HT-29 (cell line): ENCODE data around the gene PAPPA. TPM values are rescaled to one million over a fixed set of nuclear protein-coding genes. Genes with fewer than 3 reads are reported as not detected.

Experiments used
- DNase-seq: peaks from one replicate; pipeline ENCODE4 v3.0.0-alpha.2; 2015; ENCODE audit warnings: low spot score
- total RNA-seq: library from RNA; depleted of rRNA; stranded (reverse); fragments of >200 nt; shearing (Covaris generic); gene quantifications from 2 replicates; pipeline ENCODE4 v1.2.3, GENCODE V29; 2014

The PAPPA gene
- total RNA-seq, 1 experiment from 2014 or later: not detected

- DNase-seq: no peak
These were observed 28.4 kb downstream of the PAPPA start for GRCh38 chr9:116181853-116182610.

GRCh38 chr9:116182876-116183275 is 29.3 kb downstream of the PAPPA start:
- DNase-seq: no peak

- no peak for DNase-seq
These were observed 34.1 kb downstream of the PAPPA start for GRCh38 chr9:116187570-116188170.

GRCh38 chr9:116189683-116190082 is 36.1 kb downstream of the PAPPA start:
- no peak for DNase-seq

GRCh38 chr9:116190637-116191396 is 37.2 kb downstream of the PAPPA start:
- no peak for DNase-seq

- DNase-seq: no peak
These were observed 38.2 kb downstream of the PAPPA start for GRCh38 chr9:116191576-116192415.

- DNase-seq: no peak
These were observed 40.0 kb downstream of the PAPPA start for GRCh38 chr9:116193636-116194035.

GRCh38 chr9:116196806-116197205 is 43.2 kb downstream of the PAPPA start:
- no peak for DNase-seq

GRCh38 chr9:116198344-116198743 is 44.8 kb downstream of the PAPPA start:
- DNase-seq: no peak

GRCh38 chr9:116202219-116202912 is 48.8 kb downstream of the PAPPA start:
- DNase-seq: no peak

- no peak for DNase-seq
These were observed 50.8 kb downstream of the PAPPA start for GRCh38 chr9:116204252-116204882.

- DNase-seq: no peak
These were observed 54.0 kb downstream of the PAPPA start for GRCh38 chr9:116207371-116208111.

GRCh38 chr9:116208417-116209232 is 55.0 kb downstream of the PAPPA start:
- DNase-seq: no peak

GRCh38 chr9:116209414-116210116 is 56.0 kb downstream of the PAPPA start:
- DNase-seq: no peak

- no peak for DNase-seq
These were observed 59.5 kb downstream of the PAPPA start for GRCh38 chr9:116212986-116213692.

- no peak for DNase-seq
These were observed 60.1 kb downstream of the PAPPA start for GRCh38 chr9:116213693-116214047.

GRCh38 chr9:116218399-116218798 is 64.8 kb downstream of the PAPPA start:
- no peak for DNase-seq

GRCh38 chr9:116219686-116220085 is 66.1 kb downstream of the PAPPA start:
- no peak for DNase-seq
